IPS-NIHi7 (cell line): ENCODE data around the gene PCGF3.
"Not testable (repeated sequence)": the region's sequence is repeated elsewhere in the genome, so short reads cannot be mapped to it uniquely, and the experiment has no call there.

Experiments
- DNase-seq: peaks from one replicate; pipeline ENCODE4 v3.0.0; 2012; ENCODE audit warnings: mixed read lengths; ENCODE audit errors: extremely low spot score

PCGF3 gene

DNA sequence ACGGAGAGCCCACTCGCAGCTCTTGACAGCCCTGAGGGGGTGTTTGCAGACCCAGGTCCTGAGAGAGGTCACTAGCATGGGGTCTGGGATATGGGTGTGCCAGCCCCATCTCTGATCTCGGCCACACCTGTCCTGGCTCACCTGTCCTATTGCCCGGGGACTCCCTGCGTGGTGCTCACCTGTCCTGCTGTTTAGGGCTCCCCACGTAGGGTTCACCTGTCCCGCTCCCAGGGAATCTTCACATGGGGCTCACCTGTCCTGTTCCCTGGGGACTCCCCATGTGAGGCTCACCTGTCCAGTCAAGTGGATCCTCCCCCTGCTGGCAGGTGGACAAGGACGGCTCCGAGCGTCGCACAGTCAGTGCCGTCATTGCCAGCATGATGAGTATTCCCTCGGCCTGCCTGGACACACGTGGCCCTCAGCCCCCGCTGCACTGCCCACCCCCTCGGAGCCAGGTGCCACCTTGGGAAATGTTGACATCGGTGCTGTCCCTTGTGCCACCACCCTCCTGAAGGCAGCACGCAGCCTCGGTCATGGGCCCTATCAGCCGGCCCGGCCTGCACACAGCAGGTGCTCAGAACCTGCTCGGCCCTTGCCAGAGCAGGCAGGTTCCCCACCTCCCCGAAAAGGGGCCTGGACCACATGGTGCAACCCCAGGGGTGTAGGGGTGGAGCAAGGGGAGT is 23.0 kb upstream of the PCGF3 start:
- DNase-seq: no peak

- DNase-seq: no peak
Observed at GRCh38 chr4:683247-683897, 22.3 kb upstream of the PCGF3 start.

DNA sequence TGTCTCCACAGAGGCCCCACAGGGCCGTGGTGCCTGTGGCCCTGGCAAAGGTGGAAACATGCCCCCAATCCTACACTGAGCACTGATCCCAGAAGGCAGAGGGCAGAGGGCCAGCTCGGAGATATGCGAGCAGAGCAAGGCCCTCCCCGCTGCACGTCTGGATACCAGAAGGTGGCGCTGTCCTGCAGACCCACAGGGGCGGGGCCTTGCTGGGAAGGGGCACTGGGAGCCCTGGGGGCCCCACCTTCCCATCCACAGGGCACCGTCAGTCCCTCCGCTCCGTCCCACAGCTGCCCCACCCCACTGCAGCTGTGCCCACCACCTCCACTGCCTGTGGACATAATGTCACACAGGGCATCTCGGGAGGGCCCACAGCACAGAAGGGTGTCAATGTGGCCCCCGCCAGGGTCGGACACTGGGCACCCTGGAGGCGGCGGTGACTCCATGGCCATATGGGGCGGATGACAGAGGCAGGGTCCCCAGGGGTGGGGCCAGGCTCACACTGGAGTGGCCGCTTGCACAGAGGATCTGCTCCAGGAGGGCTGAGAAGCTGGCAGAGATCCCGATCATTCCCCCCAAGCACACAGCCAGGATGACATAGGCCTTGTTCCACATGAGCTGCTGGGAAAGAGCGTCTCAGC is 21.5 kb upstream of the PCGF3 start:
- DNase-seq: peak; percentile 82

DNA sequence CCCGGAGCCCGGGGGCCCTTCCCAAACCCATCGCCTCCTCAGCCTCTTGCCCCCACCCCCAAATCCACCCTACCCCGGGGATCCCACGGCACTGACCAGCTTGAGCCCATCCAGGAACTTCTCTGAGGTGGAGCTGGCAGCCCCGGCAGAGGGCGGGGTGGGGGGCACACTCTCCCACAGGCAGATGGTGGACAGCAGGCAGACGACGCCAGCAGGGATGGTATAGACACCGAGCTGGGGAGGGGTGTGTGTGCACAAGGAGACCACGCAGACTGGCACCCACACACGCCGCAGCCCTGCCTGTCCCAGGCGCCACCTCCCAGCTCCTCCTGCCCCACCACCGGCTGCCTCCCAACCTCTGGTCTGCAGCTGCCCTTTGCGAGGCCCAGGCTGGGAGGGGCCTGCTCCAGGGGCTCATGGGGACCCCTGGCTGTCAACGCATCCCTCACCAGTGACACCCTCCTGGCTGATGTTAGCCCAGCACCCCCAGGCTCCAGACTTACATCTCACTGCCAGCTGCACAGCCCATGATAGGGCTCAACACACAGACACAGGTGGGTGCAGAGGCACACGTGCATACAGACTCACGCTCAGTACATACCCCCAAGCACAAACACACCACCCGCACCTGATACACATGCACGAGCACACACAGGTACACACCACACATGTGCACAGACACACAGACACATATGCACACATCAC is 20.9 kb upstream of the PCGF3 start:
- no peak for DNase-seq

GRCh38 chr4:685679-686412 is 19.8 kb upstream of the PCGF3 start:
- DNase-seq: no peak

DNA sequence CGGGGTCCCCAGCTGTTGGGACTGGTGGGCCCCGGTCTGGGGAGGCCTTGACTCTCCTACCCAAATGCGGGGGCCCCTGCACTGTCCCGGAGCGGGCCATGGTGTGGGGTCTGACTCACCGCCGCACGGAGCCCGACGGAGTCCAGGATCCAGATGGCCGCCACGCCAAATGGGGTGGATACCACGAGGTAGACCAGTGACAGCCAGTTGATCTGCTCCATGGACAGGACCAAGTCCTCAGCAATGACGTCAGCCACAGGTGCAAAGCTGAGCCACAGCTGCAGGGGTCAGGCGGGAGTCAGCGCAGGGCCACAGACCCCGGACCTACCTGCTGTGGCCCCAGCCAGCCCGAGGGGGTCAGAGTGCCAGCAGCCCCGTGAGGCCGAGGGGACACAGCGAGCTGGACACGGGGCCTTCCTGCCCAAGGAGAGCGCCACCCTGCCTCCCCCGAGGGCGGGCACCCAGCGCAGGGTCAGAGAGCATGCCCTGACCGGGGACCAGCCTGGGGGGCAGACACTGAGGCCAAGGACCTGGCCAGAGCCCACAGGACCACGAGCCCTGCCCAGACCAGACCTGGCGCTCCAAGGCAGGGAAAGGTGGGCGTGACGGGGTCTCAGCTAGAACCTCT is 19.1 kb upstream of the PCGF3 start:
- DNase-seq: no peak

- peak; percentile 45 for DNase-seq
Observed at GRCh38 chr4:687048-687970, 18.3 kb upstream of the PCGF3 start.

DNA sequence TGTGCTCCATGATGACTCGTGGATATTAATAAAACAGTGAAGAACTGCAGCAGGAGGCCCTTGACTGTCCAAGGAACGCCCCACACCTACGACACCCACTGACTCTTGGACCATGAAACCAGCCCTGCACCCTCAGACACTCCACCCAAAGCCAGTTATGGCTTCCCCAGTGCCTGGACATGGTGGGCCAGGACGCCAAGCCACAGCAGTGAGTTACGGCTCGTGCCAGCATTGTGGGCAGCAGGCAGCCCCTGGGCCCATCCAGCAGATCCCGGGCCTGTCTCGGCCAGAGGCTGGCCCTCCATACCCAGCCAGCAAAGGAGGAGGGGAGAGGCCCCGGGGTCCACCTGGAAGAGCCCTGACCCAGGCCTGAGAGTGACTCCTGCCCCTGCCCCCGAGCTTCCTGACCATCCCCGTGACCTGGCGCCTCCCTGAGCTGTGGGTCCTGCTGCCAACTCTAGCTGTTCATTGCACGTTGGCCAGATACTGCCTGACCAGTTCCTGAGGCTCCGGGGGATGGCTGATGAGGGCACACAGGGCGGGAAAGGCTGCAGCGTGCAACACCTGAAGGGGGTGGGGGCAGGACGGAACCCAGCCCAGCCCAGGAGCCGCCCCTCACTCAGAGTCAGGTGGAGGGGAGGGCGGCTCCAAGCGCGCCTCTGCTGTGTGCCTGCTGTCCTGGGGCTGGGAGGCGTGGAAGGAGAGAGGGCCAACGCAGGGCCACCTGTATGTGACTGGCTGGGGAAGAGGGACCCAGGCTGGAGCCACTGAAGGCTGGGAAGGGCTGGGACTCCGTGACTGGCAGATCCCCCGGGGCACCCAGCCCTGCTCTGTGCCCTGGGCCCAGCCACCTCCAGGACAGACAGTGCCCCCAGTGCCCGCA is 17.4 kb upstream of the PCGF3 start:
- DNase-seq: peak; percentile 71

DNA sequence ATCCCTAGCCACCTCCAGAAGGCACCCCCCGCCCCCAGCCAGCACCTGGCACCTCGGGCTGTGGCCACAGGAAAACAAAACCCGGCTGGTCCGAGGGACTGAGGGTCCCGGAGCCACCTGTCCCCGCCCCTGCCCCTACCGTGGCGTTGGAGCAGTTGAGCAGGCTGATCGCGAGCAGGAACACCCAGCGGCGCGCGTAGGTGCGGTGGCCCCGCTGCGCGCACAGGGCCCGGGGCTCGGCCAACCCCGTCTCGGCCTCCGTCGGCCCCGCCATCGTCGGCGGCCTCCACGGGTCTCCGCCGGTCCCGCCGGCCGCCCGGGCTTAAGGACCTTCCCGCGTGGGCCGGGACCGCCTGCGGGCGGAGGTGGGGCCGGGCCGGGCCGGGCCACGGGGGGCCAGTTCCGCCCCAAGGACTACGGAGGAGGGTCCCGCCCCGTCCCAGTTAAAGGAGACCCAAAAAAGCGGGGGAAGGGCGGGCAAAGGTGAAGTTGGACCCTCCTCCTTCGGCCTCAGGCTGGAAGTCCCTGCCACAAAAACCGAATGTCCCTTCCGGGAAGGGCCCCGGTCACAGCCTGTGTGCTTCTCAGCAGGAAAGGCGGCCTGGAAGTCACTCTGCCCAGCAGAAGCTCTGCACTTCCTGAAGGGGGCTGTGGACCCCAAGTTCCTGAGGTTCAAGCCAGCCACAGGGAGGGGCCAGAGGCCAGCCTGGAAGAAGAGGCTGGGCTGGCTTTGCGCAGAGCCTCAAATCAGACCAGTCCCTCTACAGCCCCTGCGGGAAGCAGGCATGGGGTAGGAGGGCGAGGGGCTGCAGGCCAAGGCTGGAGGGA is 16.6 kb upstream of the PCGF3 start, which contains the start of gene SLC49A3:
SLC49A3 (minus strand) TSS at position 298 of the 828 bp plus-strand sequence; CDS start at position 274, 24 bp downstream.
- peak; percentile 51 for DNase-seq

DNA sequence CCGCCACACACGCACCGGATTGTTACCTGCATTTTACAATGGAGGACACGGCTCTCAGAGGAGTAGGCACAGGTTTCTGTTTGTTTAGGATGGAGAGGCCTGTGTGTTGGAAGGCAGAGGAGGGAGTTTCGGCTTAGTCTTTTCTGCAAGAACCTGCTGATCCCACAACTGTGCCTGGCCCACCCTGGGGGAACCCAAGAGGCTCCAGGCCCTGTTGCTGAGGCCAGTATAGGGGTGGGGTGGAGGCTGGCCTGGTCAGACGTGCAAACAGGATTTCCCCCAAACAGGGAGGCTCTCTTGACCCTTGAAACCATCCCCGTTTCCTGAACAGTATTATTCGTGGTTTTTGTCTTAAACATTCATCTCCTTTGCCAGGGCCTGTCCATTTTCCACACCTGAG is 15.9 kb upstream of the PCGF3 start:
- DNase-seq: no peak

DNA sequence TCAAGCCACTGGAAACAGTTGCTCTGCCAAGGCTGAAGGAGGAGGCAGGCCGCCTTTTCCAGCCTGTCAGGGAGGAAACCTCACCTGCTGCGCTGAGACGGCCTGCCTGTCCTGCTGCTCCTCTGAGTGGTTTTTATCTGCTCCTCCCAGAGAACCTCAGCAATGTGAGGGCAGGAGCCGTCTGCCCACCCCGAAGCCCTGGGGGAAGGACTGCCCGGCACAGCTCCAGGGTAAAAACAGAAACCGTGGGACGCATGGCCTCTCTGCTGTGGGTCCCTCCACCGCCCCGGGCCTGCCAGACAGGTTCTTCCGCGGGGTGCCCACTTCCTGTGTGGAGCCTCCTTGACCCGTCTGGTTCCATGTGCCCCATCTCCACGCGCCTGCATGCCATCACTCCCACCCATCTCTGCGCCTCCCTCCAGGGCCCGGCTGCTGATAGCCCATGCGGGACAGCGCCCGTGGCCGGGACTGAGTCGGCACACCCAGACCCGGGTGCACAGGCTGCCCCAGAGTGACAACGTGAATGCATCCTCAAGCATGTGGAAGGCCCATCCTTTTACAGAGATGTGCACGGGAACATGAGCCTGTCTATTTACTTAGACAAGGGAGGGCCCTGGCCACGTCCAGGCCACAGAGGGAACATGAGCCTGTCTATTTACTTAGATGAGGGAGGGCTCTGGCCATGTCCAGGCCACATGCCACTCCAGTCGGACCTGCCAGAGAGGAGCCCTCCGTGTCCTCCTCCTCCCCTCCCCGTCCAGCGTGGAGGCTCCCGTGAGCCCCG is 12.7 kb upstream of the PCGF3 start:
- no peak for DNase-seq

- not testable (repeated sequence) for DNase-seq
Observed at GRCh38 chr4:694341-694940, 11.2 kb upstream of the PCGF3 start.

- DNase-seq: no peak
Observed at GRCh38 chr4:699816-700580, 5.6 kb upstream of the PCGF3 start.

DNA sequence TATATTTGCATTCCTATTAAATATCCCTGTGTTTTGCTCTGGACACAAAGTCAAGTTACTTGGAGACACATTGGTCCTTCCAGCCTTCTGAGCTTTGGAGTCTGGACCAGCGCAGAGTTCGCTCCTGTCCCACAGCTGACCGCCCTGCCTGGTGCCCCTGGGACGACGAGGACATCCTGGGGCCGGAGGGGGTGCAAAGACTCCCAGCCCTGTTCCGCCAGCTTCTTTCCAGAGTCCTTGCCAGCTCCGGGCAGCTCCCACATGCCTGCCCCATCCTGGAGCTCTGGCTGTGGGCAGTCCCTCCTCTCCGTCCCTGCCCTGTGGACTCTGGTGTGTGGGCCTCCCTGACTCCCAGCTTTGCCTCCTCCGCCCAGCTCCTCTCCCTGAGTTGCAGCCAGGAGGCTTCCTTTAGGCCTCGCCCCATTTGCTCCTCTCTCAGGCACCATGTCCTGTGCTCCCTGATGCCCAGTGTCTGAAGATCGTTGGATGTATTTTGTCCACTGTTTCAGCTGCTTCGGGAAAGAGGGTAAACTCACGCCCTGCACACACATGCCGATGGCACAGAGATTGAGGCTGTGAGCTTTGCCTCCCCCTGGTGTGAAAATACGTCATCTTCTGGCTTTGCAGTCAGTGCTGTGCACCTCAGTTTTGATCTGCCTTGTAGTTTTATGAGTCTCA is 4.9 kb upstream of the PCGF3 start:
- no peak for DNase-seq

DNA sequence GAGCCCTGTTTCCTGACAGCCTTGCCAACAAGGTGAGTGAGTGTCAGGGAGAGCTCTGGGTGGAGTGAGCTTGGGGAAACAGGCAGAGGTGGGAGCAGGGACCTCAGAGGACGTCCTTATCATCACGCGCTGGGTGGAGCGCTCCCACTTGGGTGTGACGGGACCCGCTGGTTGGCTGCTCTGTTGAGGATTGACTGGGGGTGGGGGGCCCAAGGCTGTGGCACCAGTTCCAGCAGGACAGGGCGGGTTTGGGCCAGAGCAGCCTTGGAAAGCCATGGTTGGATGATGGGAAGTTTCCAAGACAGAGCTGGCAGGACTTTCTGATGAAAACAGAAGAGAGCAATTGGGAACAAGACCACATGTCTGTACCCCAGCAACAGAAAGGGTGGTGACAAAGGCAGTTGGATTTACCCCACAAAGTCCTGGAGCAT is 3.0 kb upstream of the PCGF3 start:
- DNase-seq: no peak
